Activated effector memory CD4-positive, alpha-beta T cell treated with Interleukin-2 at 50 U/mL for 16 hours (primary cell): ENCODE measurements around the gene RHD.
"Not testable (repeated sequence)": the region's sequence is repeated elsewhere in the genome, so short reads cannot be mapped to it uniquely, and the experiment has no call there.

Source experiments
- DNase-seq: peaks from one replicate; pipeline ENCODE4 v3.0.0-alpha.2; 2020

RHD gene

GRCh38 chr1:25309486-25309885, 37.2 kb downstream of the RHD start:
- not testable (repeated sequence) for DNase-seq

DNA sequence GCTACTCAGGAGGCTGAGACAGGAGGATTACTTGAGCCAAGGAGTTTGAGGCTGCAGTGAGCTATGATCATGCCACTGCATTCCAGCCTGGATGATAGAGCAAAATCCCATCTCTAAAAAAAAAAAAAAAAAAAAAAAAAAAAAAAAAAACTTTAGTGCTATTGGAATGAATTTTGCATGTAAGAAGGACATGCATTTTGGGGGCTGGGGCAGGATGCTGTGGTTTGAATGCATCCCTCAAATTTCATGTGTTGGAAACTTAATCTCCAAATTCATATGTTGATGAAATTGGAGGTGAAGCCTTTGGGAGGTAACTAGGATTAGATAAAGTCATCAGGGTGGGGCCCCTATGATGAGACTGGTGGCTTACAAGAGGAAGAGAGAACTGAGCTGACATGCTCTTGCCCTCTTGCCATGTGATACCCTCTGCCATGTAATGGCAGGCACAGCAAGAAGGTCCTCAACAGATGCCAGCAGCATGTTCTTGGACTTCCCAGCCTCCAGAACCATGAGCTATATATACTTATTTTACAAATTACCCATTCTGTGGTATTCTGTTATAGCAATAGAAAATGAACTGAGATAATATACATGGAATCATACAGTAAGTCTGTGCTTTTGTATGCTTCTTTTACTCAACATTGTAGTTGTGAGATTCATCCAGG, 40.6 kb downstream of the RHD start:
- not testable (repeated sequence) for DNase-seq

DNA sequence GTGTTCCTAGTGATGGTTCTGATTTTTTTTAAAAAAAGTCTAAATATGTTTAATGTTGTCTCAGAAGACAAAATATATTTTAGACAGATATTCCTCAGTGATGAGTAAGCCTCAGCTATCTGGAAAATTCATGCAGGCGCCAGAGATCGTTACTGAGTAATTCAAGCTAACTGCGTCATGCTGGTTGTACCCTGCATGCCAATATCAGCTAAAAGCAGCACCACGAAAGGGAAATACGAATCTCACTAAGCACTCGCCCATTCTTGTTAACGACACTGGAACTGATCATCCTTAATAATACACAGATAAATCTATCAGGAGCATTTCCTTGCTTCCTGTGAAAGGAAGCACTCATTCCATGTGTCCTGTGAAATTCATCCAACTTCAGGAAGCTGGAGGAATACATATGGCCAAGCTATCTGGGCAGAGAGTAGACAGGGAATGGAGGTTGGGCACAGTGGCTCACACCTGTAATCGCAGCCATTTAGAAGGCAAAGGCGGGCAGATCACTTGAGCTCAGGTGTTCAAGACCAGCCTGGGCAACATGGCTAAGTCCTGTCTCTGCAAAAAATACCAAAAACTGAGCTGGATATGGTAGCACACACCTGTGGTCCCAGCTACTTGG, 48.1 kb downstream of the RHD start:
- not testable (repeated sequence) for DNase-seq

- not testable (repeated sequence) for DNase-seq
These were observed 49.8 kb downstream of the RHD start for GRCh38 chr1:25322127-25322526.

DNA sequence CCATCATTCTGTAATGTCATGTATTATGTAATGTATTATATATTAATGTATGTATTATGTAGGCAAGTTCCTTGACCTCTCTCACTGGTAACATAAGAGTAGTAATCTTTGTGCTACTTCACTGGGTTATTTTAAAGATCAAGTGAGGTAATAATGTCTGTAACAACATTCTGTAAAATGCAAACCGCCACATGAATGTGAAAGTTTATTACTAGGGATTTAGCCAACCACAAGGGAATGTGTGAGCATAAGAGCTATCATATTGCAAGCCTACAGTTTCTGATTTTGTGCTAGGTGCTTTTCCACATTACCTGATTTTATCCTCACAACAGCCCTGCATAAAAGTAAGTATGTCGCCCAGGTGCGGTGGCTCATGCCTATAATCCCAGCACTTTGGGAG, 52.1 kb downstream of the RHD start:
- not testable (repeated sequence) for DNase-seq

DNA sequence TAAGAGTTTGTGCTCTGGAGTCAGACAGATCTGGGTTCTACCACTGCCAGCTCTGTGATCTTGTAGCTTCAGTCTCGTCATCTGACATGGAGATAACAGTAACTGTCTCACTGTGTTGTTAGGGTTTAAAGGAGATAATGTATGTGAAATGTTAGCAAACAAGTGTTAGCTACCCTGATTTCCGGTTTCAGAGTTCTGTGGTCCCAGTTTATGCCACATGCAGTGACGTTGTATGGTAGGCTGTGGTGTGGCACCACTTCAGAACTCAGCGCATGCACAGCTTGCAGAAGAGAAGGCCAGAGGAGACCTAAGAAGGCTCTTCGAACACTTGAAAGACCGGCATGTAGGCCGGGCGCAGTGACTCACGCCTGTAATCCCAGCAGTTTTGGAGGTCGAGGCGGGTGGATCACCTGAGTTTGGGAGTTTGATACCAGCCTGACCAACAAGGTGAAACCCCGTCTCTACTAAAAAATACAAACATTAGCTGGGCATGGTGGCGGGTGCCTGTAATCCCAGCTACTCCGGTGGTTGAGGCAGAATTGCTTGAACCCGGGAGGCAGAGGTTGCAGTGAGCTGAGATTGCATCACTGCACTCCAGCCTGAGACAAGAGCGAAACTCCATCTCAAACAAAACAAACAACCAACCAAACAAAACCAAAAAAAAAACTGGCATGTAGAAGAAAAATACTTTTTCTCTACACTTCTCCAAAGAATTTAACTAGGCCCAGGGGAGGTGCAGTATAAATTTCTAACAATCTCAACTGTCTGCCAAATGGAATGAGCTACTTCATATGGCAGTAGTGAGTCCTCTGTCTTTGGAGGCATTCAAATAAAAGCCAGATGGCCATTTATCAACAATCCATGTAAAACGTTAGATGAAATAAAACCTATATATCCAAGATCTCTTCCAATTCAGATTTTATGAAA, 55.8 kb downstream of the RHD start:
- not testable (repeated sequence) for DNase-seq

- not testable (repeated sequence) for DNase-seq
These were observed 56.5 kb downstream of the RHD start for GRCh38 chr1:25328791-25329185.

GRCh38 chr1:25329336-25329735, 57.0 kb downstream of the RHD start:
- not testable (repeated sequence) for DNase-seq

DNA sequence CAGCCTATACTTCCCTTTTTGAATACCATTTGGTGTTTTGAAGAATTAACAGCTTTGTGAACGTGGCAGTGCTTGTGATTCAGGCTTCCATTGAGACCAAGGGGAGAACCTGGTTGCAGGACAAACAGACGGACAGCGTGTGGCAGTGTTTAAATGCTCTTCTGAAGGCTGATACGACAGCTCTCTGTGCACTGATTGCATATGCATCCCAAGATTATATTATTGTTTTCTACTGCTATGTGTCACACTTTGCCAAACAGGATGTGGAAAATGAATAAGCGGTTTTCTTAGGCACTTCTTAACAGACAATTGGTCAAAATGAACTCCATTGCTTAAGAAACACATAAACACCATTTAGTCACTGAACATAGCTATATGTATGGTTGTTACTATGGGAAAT, 57.6 kb downstream of the RHD start:
- DNase-seq, result not testable (repeated sequence)

DNA sequence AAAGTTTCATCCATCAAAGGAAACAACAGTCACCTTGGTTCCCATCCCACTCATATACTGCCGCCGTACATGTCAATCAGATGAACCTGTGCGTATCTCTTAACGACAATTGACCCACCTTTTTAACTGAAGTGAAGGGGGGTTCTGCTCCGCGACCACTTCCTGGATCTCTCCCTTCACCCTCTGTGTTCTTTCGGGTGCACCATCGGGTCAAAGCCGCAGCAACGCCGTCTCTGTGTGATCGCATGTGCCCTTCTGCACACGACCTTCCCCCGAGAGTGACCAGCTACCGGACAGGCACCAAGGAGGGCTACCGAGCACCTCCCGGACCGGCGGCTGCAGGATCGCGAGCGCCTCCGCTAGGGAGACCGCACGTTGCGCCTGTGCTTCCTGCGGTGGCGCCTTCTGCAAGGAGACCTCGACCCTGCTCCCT, 64.6 kb downstream of the RHD start:
- DNase-seq, result peak; percentile 12

DNA sequence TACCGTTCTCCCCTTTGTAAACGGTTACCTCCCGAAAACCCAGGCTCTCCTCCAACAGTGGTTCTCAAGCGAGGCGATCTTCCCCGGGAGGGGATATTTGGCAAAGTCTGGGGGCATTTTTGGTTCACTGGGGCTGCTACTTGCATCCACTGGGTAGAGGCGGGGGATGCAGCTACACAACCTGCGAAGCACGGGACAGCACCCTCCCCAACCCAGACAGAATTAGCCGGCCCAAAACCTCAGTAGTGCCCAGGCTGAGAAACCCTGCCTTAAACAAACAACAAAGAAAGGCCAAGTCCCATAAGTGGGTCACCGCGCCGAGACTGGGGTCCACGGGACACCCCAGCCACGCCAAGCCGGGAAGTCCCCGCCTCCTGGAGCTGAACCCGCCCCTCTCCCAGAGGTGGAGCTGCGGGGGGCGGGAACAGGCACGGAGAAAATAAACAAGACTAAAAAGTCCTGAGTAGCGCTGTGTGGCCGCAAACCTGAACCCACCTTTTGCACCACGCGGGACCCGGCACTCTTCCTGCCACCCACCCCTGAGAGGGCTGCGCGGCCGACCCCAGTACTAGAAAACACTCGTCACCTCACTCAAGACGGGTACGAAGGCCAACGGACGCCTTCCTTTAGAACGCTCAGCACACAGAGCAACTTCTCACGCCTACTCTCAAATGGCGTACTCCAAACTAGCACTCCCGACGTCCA, 65.3 kb downstream of the RHD start:
- peak; percentile 21 for DNase-seq

DNA sequence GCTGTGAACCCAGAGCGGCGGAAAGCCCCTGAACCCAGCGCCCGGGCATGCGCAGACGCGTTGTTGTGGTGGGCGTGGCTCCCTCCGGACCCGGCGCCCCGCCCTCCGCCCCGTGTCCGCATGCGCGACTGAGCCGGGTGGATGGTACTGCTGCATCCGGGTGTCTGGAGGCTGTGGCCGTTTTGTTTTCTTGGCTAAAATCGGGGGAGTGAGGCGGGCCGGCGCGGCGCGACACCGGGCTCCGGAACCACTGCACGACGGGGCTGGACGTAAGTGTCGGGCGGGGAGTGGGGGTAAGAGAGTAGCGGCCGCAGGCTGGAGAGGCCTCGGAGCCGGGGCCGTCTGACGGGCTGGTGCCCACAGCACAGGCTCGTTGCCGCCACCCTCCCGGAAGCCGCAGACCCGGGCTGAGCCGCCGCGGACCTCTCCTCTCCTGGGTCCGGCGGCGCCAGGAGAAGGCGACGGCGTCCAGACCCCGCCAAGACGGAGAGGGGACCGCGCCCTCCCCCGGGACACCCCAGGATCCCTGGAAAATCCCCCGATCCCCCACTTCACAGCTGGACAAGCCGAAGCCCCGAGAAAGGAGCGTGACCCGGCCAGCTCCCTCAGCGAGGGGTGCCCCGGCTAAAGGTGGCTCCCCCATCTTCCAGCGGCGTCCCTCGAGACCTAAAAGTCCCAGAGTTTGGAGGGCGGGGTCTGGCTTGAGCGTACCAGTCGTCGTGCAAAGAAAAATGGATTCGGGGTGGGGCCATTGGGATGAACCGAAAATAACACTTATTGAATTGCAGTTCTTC, 66.1 kb downstream of the RHD start, which contains the start of gene TMEM50A:
Gene TMEM50A (plus strand): TSS at position 147 of the 794 bp plus-strand sequence. CDS start 2,153 bp downstream, outside the sequence.
- peak; percentile 88 for DNase-seq

GRCh38 chr1:25338986-25339385, 66.7 kb downstream of the RHD start:
- DNase-seq, result no peak

GRCh38 chr1:25341746-25342145, 69.4 kb downstream of the RHD start:
- no peak for DNase-seq

DNA sequence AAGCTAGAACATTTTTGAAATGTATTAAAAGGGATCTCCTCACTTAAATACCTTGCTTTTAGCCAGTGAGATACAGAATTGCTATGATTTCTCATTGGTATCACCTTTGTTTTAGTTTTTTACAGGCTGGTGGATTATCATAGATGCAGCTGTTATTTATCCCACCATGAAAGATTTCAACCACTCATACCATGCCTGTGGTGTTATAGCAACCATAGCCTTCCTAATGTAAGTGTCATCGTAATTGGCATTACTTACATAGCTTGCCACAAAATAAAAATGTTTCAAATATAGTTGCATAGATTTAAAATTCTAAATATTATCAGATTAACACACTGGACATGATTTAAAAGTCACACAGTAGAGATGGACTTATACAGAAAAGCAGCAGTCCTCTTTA, 70.5 kb downstream of the RHD start:
- no peak for DNase-seq

- DNase-seq, result no peak
These were observed 71.6 kb downstream of the RHD start for GRCh38 chr1:25343872-25344271.

- DNase-seq, result no peak
These were observed 75.2 kb downstream of the RHD start for GRCh38 chr1:25347556-25347955.

DNA sequence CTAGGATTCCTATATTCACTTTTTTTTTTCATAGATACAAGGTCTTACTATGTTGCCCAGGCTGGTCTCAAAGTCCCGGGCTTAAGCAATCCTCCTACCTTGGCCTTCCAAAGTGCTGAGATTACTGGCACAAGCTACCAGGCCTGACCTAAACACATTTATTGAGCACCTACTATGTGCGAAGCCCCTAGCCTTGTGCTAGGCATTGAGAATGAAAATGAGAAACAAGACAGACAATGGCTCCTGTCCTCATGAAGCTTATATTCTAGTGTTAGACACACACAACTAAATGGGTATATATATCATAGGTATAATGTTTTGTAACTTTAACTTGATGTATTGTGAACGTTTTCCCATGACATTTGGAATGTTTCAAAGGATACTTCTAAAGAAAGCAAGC, 77.3 kb downstream of the RHD start:
- DNase-seq, result no peak

DNA sequence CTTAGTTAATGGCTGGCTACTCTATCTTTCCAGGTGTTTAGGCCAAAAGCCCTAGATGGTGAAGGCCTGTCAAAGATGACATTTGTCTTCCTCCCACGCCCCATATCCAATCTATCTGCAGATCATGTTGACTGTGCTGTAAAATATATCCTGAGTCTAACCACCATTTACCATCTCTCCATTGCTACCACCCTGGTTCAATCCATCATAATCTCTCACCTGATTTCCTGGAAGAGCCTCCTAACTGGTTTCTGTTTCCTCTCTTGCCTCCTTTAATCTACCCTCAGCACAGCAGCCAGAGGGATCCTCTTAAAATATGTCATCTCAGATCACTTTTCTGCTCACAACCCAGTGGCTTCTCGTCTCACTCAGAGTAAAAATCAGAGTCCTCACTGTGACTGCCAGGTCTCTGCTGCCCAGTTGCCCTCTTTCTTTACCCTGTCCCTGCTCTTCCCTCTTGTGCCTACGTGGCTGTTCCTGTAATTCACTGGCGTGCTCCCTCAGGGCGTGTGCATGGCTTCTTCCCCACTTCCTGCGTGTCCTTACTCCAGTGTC, 83.6 kb downstream of the RHD start:
- no peak for DNase-seq

GRCh38 chr1:25356441-25356840, 84.1 kb downstream of the RHD start:
- DNase-seq, result no peak

DNA sequence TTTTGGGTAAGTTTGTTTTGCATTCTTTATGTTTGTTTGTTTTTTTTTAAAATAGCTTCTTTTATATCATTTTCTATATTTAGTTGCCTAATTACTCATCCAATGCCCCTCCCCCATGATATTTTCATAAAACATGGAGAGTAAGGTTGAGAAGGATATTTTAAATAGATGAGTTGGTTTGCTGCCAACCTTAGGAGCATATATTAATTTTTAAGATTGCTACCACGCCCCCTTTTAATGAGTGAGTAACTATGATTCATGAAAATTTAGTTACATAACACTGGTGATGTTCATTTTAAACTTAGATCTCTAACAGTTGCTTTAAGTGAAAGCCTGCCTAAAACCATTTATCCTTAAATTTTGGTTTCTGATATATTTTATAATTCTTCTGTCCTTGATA, 84.5 kb downstream of the RHD start:
- DNase-seq, result no peak
